IPS-18c (cell line): ENCODE measurements around the gene RFC1.
"Not testable (repeated sequence)": the region's sequence is repeated elsewhere in the genome, so short reads cannot be mapped to it uniquely, and the experiment has no call there.

Source experiments
- H3K4me3 ChIP-seq: 2 replicates; pipeline ENCODE4 v1.7.0; 2013; ENCODE audit warnings: low read depth, mild to moderate bottlenecking, low read length, moderate library complexity; ENCODE audit not compliant: insufficient read depth
- H3K9me3 ChIP-seq: one replicate; pipeline ENCODE4 v1.6.1; 2013; ENCODE audit warnings: mild to moderate bottlenecking, low read length, moderate library complexity; ENCODE audit not compliant: control insufficient read depth, insufficient read depth

RFC1 gene, protein sequence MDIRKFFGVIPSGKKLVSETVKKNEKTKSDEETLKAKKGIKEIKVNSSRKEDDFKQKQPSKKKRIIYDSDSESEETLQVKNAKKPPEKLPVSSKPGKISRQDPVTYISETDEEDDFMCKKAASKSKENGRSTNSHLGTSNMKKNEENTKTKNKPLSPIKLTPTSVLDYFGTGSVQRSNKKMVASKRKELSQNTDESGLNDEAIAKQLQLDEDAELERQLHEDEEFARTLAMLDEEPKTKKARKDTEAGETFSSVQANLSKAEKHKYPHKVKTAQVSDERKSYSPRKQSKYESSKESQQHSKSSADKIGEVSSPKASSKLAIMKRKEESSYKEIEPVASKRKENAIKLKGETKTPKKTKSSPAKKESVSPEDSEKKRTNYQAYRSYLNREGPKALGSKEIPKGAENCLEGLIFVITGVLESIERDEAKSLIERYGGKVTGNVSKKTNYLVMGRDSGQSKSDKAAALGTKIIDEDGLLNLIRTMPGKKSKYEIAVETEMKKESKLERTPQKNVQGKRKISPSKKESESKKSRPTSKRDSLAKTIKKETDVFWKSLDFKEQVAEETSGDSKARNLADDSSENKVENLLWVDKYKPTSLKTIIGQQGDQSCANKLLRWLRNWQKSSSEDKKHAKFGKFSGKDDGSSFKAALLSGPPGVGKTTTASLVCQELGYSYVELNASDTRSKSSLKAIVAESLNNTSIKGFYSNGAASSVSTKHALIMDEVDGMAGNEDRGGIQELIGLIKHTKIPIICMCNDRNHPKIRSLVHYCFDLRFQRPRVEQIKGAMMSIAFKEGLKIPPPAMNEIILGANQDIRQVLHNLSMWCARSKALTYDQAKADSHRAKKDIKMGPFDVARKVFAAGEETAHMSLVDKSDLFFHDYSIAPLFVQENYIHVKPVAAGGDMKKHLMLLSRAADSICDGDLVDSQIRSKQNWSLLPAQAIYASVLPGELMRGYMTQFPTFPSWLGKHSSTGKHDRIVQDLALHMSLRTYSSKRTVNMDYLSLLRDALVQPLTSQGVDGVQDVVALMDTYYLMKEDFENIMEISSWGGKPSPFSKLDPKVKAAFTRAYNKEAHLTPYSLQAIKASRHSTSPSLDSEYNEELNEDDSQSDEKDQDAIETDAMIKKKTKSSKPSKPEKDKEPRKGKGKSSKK

DNA sequence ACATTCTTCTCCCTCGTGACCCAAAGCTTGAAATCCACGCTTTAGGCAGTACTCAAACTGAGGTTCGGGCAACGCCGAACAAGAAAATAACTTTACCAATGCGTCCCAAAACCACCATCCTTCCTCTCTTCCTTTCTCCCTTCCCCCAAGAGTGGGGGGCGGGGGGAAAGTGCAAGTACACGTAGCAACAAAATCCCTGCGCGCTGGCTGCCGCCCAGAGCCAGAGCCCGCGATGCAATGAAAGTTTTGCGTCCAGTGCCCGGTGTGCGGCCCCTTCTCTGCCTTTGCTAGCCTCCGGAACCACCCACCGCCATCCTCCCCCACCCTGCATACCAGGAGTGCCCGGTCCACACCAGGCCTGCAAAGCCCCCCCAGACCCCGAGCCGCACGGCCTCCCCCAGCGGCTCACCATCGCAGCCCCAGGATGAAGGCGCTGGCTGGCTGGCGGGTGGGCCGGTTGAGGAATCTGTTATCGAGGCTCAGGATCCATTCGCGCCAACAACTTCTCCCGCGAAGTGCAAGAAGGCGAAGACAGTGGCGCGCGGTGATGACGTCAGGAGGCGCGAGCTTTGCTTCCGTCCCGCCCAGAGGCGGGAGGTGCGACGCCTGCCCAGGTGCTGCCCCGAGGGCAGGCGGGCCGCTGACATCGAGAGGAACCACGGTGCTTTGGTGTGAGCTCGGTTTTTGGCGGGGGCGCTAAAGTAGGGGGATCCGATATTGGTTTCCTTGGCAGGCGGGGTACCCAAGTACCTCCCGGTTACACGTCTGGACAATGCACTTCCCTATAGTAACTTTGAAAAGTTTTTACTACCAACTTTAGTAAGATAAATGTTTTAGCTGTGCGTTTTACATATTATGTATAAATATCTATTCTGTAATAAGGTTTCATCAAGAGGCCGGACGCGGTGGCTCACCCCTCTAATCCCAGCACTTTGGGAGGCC, at the start of gene RFC1:
Gene RFC1, minus strand, starts transcription at position 533 of the 942 bp plus-strand sequence. Its CDS starts 121 bp downstream, at position 412.
- Histone ChIP-seq H3K9me3 (peaks cover 5% of the 10 kb centered on the region), H3K4me3 (peak within 1 kb of the TSS; percentile 89)

DNA sequence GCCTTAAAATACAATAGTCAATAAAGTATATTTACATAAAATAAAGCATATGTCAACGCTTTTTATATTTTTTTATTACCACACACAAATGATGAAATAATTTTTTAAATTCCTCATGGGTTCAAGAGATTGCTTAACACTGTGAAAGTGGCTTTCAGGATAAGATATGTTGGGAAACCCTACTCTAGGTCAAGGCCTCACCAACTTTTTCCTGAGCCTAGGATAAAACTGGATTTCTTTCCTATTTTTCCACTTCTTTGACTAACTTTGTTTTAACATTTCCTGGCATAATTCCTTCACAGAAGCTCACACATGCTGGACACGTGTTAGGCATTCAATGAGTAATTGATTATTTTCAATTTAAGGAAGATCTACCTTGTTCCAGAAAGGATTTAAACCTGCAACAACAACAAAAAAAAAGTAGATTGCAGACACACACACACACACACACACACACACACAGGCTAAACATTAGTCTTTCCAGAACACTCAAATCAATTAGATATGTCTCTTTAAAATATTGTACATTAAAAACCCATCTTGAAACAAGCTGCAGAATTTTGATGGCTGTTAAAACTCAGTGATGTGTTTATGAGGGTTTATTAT, 49.6 kb upstream of the RFC1 start:
- H3K9me3 ChIP-seq = no peaks in the 10 kb centered on the region
- H3K4me3 ChIP-seq = no peak overlapping the region

DNA sequence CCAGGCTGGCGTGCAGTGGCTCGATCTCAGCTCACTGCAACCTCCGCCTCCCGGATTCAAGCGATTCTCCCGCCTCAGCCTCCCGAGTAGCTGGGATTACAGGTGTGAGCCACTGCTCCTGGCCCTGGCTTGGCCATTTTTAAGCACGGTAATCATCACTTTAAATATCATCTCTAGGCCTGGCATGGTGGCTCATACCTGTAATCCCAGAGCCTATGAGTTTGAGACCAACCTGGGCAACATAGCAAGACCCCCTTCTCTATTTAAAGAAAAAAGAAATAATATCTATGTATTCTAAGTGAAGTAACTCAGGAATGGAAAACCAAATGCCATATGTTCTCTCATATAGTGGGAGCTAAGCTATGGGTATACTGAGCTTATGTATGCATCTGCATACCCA, 45.4 kb upstream of the RFC1 start:
- not testable (repeated sequence) for H3K9me3 ChIP-seq, H3K4me3 ChIP-seq

DNA sequence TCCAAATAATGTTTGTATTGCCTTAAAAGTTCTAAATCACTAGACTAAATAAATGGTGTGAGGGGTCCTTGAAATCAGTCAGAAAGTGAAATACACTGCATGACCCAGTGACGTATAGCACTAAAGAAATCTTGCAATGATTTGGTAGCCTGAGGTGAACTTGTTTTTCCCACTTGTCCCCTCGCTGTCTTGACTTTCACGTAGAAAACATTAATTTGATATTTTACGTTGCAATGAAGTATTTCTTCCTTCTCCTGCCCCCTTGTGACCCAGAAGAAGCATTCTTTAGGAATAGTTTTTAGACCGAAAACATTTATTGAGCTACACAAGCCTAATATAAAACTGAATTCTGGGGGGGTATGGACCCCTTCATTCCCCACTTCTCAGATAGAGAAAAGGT, 44.3 kb upstream of the RFC1 start:
- H3K9me3 ChIP-seq = no peaks in the 10 kb centered on the region
- no peak overlapping the region for H3K4me3 ChIP-seq

DNA sequence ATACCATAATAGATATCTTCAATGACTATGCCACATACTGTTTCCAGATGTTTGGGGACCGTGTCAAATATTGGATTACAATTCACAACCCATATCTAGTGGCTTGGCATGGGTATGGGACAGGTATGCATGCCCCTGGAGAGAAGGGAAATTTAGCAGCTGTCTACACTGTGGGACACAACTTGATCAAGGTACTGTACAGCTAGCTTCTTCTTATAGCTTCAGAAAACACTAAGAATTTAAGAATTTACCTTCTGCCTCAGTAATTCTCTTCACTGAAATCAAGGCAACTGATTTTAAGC, 41.4 kb upstream of the RFC1 start:
- no peaks in the 10 kb centered on the region for H3K9me3 ChIP-seq
- no peak overlapping the region for H3K4me3 ChIP-seq

DNA sequence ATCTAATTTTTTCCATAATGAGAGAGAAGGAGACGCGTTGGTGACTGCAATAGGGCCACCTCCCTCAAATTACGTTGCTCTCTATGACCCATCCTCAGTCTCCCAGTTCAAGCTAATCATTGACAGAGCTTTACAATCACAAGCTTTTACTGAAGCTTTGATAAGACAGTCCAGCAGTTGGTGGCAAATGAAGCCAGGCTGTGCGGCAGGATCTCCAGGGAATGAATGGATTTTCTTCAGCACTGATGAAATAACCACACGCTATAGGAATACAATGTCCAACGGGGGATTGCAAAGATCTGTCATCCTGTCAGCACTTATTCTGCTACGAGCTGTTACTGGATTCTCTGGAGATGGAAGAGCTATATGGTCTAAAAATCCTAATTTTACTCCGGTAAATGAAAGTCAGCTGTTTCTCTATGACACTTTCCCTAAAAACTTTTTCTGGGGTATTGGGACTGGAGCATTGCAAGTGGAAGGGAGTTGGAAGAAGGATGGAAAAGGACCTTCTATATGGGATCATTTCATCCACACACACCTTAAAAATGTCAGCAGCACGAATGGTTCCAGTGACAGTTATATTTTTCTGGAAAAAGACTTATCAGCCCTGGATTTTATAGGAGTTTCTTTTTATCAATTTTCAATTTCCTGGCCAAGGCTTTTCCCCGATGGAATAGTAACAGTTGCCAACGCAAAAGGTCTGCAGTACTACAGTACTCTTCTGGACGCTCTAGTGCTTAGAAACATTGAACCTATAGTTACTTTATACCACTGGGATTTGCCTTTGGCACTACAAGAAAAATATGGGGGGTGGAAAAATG, 40.8 kb upstream of the RFC1 start, which contains the start of gene KLB:
Gene KLB, plus strand, starts transcription at position 168 of the 821 bp plus-strand sequence. Its CDS starts 20 bp downstream, at position 188.
- no peaks in the 10 kb centered on the region for H3K9me3 ChIP-seq

DNA sequence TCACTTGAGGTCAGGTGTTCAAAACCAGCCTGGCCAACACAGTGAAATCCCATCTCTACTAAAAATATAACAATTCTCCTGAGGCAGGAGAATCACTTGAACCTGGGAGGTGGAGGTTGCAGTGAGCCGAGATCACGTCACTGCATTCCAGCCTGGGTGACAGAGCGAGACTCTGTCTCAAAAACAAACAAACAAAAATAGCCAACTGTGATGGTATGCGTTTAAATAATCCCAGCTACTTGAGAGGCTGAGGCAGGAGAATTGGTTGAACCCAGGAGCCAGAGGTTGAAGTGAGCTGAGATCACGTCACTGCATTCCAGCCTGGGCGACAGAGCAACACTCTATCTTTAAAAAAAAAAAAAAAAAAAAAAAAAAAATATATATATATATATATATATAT, 35.5 kb upstream of the RFC1 start:
- H3K4me3 ChIP-seq, H3K9me3 ChIP-seq: not testable (repeated sequence)

More for the DNA sequence above, 40.8 kb upstream of the RFC1 start, which contains the start of gene KLB:
- H3K4me3 ChIP-seq = no peak within 1 kb of the TSS

DNA sequence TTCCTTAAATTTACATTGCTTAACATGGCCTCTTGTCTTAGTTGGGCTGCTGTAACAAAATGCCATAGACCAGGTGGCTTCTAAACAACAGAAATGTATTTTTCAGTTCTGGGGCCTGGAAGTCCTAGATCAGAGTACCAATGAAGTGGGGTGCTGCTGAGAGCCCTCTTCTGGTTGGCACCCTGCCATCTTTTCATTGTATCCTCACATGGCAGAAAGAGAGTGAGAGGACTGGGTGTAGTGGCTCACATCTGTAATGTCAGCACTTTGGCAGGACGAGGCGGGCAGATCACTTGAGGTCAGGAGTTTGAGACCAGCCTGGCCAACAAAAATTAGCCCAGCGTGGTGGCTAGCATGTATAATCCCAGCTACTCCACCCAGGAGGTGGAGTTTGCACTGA, 28.5 kb upstream of the RFC1 start:
- peaks cover 3% of the 10 kb centered on the region for H3K9me3 ChIP-seq
- no peak overlapping the region for H3K4me3 ChIP-seq

DNA sequence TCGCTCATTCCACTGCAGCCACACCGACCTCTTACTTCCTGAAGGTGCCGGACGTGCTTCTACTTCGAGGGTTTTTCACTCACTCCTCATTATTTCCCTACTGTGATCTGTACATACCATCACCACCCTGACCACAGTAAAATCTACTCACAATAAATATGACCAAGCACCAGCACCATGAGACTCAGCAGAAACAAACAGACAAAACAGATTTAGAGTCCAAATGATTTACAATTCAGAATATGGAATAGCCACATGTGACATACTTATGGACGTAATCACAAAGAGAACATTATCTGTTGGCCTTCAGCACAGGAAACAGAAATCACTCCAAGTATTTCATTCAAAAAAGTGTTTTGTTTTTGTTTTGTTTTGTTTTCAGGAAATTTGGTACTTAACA, 24.4 kb upstream of the RFC1 start:
- H3K9me3 ChIP-seq = no peaks in the 10 kb centered on the region

DNA sequence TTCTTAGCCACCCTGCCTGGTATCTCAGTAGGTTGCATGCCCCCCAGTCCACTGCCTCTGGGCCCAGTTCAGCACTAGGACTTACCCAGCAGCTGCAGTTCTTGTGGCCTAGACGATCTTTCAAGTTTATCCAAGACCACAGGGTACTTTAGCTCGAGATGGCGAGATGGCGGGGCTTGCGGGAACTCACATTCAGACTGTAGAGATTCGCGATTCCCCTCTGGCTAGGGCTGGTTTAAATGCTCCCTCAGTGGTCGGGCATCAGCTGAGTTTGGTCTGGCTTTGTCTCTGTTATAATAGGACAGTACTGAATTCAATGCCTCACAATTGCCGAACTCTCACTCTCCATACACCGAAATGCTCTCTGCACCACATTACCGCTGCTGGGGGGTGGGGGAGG, 18.4 kb upstream of the RFC1 start:
- Histone ChIP-seq H3K4me3 (no peak overlapping the region), H3K9me3 (no peaks in the 10 kb centered on the region)

More for the DNA sequence above, 24.4 kb upstream of the RFC1 start:
- H3K4me3 ChIP-seq = no peak overlapping the region

DNA sequence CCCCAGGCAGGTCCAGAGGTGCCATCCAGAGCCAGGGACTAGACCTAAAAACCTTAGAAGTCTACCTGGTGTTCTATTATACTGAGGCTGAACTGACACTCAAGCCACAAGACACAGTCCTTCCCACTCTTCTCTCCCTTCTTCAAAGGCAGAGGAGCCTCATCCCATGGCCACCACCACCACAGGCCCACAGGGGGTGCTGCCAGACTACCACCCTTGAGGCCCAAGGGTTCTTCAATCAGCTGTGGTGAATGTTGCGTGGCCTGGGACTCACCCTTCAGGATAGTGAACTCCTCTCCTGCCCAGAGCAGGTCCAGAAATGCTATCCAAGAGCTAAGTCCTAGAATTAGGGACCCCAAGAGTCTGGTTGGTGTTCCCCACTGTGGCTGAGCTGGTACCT, 17.5 kb upstream of the RFC1 start:
- H3K9me3 ChIP-seq = no peaks in the 10 kb centered on the region
- H3K4me3 ChIP-seq = no peak overlapping the region

DNA sequence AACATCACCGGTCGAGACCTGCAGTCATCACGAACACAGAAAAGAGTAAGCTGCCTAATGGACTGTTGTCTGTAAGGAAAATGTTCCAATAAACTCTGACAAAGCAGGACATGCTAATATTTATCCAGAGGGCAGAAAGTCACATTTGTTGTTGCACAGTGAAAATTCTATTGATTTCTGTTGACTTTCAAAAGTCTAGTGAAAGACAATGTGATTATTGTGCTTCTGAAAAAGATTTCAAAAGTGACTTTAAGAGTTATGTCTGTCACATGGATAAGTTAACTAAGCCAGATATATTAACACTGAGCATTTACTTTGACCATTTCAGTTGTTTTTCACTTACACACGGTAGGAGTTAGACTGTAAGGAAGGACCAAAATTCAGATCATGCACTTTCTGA, 9.3 kb upstream of the RFC1 start:
- H3K9me3 ChIP-seq = peaks cover 3% of the 10 kb centered on the region
- H3K4me3 ChIP-seq = no peak overlapping the region

DNA sequence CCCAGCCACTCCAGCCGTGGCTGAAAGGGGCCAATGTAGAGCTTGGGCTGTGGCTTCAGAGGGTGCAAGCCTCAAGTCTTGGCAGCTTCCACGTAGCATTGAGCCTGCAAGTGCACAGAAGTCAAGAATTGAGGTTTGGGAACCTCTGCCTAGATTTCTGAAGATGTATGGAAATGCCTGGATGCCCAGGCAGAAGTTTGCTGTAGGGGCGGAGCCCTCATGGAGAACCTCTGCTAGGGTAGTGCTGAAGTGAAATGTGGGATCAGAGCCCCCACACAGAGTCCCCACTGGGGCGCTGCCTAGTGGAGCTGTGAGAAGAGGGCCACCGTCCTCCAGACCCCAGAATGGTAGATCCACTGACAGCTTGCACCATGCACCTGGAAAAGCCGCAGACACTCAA, 5.0 kb upstream of the RFC1 start:
- not testable (repeated sequence) for H3K9me3 ChIP-seq, H3K4me3 ChIP-seq

DNA sequence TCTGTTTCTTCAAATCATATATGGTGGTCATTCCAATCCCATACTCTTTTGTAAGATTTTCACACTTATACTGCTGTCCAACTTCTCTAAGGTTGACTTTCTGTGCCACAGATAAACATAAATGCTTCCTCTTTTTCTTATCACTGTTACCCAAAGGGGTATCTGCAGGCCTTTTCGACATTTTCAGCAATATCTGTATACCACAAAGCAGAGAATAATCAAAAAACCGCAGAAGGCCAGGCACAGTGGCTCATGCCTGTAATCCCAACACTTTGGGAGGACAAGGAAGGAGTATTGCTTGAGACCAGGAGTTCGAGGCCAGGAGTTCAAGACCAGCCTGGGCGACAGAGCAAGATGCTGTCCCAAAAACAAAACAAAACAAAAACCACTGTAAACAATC, 3.1 kb upstream of the RFC1 start:
- peaks cover 6% of the 10 kb centered on the region for H3K9me3 ChIP-seq

DNA sequence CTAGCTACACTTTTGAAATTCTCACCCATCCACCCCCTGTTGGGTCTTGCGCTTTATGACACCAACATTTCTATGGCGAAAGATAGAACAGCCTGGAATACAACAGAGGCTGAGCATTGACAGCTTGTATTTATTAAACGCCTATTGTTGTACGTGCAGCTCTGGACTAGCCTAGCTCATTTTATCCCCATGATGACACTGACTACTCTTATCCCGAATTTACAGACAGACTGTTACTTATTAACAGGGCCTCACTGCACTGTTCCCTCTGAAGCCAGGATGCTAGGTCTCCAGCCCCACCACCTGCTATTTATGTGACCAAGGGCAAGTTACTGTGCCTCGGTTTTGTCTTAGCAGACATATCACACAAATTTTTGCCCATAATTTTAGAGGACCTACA, 1.0 kb upstream of the RFC1 start:
- peaks cover 6% of the 10 kb centered on the region for H3K9me3 ChIP-seq
- no peak overlapping the region for H3K4me3 ChIP-seq

More for the DNA sequence above, 3.1 kb upstream of the RFC1 start:
- no peak overlapping the region for H3K4me3 ChIP-seq

DNA sequence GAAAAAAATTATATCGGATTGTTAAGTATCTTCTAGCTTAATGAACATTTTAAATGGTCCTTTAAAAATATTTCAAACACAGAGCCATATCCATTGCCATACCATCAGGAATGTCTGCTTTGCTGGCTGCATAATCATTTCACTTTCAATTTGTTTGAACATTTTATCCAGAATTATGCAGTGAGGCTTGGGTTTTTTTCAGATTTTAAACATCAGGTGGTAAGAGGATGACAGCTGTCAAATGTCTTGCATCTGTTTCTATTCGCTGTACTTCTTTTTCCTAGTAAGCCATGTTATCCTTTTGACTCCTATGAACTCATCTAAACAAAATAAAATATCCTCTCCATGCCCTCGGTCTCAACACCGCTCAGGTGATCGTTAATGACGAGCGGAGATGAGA, 802 bp downstream of the RFC1 start:
- peaks cover 2% of the 10 kb centered on the region for H3K9me3 ChIP-seq

More for the DNA sequence above, 802 bp downstream of the RFC1 start:
- peak overlapping the region; percentile 89 for H3K4me3 ChIP-seq
